GM21576 (cell line): ENCODE results near the gene ATXN1.
"Not testable (repeated sequence)": the region's sequence is repeated elsewhere in the genome, so short reads cannot be mapped to it uniquely, and the experiment has no call there.

Experiments
- ATAC-seq: cut with Tn5 transposase; IDR thresholded peaks from one replicate; pipeline ENCODE4 v1.9.1; 2021; ENCODE audit warnings: mild to moderate bottlenecking, moderate library complexity; ENCODE audit not compliant: unreplicated experiment

Gene ATXN1

GRCh38 chr6:16404456-16404855 lies 356.8 kb downstream of the ATXN1 start:
- no peak for ATAC-seq

- no peak for ATAC-seq
These were observed 357.4 kb downstream of the ATXN1 start for GRCh38 chr6:16403831-16404230.

- no peak for ATAC-seq
These were observed 358.7 kb downstream of the ATXN1 start for GRCh38 chr6:16402581-16402900.

- ATAC-seq = no peak
These were observed 361.0 kb downstream of the ATXN1 start for GRCh38 chr6:16400248-16400760.

GRCh38 chr6:16399695-16400094 lies 361.6 kb downstream of the ATXN1 start:
- ATAC-seq = no peak

- ATAC-seq = no peak
These were observed 362.1 kb downstream of the ATXN1 start for GRCh38 chr6:16399158-16399557.

GRCh38 chr6:16398587-16398986 lies 362.7 kb downstream of the ATXN1 start:
- ATAC-seq = no peak

- ATAC-seq = no peak
These were observed 363.6 kb downstream of the ATXN1 start for GRCh38 chr6:16397623-16398022.

- no peak for ATAC-seq
These were observed 364.6 kb downstream of the ATXN1 start for GRCh38 chr6:16396497-16397319.

- ATAC-seq = no peak
These were observed 366.6 kb downstream of the ATXN1 start for GRCh38 chr6:16394632-16395031.

- no peak for ATAC-seq
These were observed 367.9 kb downstream of the ATXN1 start for GRCh38 chr6:16393326-16393725.

GRCh38 chr6:16392010-16392409 lies 369.2 kb downstream of the ATXN1 start:
- no peak for ATAC-seq

GRCh38 chr6:16391451-16391912 lies 369.8 kb downstream of the ATXN1 start:
- ATAC-seq = no peak

- ATAC-seq = not testable (repeated sequence)
These were observed 370.3 kb downstream of the ATXN1 start for GRCh38 chr6:16390909-16391450.

GRCh38 chr6:16389642-16390041 lies 371.6 kb downstream of the ATXN1 start:
- no peak for ATAC-seq

GRCh38 chr6:16388488-16388887 lies 372.8 kb downstream of the ATXN1 start:
- ATAC-seq = no peak

GRCh38 chr6:16386057-16386456 lies 375.2 kb downstream of the ATXN1 start:
- ATAC-seq = no peak

- ATAC-seq = no peak
These were observed 377.6 kb downstream of the ATXN1 start for GRCh38 chr6:16383607-16384206.

GRCh38 chr6:16381968-16382367 lies 379.3 kb downstream of the ATXN1 start:
- not testable (repeated sequence) for ATAC-seq

GRCh38 chr6:16380220-16380809 lies 380.9 kb downstream of the ATXN1 start:
- no peak for ATAC-seq

GRCh38 chr6:16378360-16378759 lies 382.9 kb downstream of the ATXN1 start:
- ATAC-seq = not testable (repeated sequence)

GRCh38 chr6:16377470-16377869 lies 383.8 kb downstream of the ATXN1 start:
- no peak for ATAC-seq
